Osteoblast (primary cell): Measurements from ENCODE around the gene DNMT1. TPM values are rescaled to one million over a fixed set of nuclear protein-coding genes. Genes with fewer than 3 reads are reported as not detected.

Experiments used
- DNase-seq: peaks from one replicate; pipeline ENCODE4 v3.0.0; 2011; ENCODE audit warnings: low spot score, mixed read lengths; ENCODE audit not compliant: insufficient read length; ENCODE audit errors: missing footprints
- H2AFZ ChIP-seq: 2 replicates; pipeline ENCODE4 v1.6.0; 2011; ENCODE audit warnings: mild to moderate bottlenecking, low read length
- H3K27ac ChIP-seq: 2 replicates; pipeline ENCODE4 v1.5.1; 2011; ENCODE audit warnings: mild to moderate bottlenecking, low read depth, low read length, moderate library complexity
- H3K27me3 ChIP-seq: 2 replicates; pipeline ENCODE4 v1.6.0; 2012; ENCODE audit warnings: mild to moderate bottlenecking, control low read depth, inconsistent platforms, low read length, moderate library complexity; ENCODE audit not compliant: insufficient read depth
- H3K36me3 ChIP-seq: 2 replicates; pipeline ENCODE4 v1.5.1; 2011; ENCODE audit warnings: mild to moderate bottlenecking, low read length, control low read depth, moderate library complexity; ENCODE audit not compliant: insufficient read depth
- H3K4me1 ChIP-seq: 2 replicates; pipeline ENCODE4 v1.5.1; 2011; ENCODE audit warnings: mild to moderate bottlenecking, low read length, control low read depth, moderate library complexity; ENCODE audit not compliant: insufficient read depth
- H3K4me2 ChIP-seq: 2 replicates; pipeline ENCODE4 v1.6.0; 2011; ENCODE audit warnings: mild to moderate bottlenecking, low read length; ENCODE audit not compliant: insufficient read depth
- H3K4me3 ChIP-seq: fragments of 200-600 bp; sonication (generic); 3 replicates; pipeline ENCODE4 v1.5.1; 2012; ENCODE audit warnings: mild to moderate bottlenecking, low read length, inconsistent platforms; ENCODE audit not compliant: insufficient read depth
- H3K79me2 ChIP-seq: 2 replicates; pipeline ENCODE4 v1.6.0; 2012; ENCODE audit warnings: mild to moderate bottlenecking, low read length, control low read depth, inconsistent platforms; ENCODE audit not compliant: insufficient read depth
- H3K9me3 ChIP-seq: 2 replicates; pipeline ENCODE4 v1.5.1; 2011; ENCODE audit warnings: low read depth, low read length, control low read depth
- H4K20me1 ChIP-seq: 2 replicates; pipeline ENCODE4 v1.6.0; 2012; ENCODE audit warnings: mild to moderate bottlenecking, low read length, control low read depth; ENCODE audit not compliant: insufficient read depth
- total RNA-seq: library from RNA; depleted of rRNA; stranded (reverse); fragments of >200 nt; gene quantifications from 2 replicates; pipeline ENCODE4 v1.2.3, GENCODE V29; 2012
- TF ChIP-seq, protein P1 (sequence below): IDR thresholded peaks from 2 replicates; pipeline ENCODE4 v1.5.1; 2011; ENCODE audit warnings: mild to moderate bottlenecking, low read depth, low read length, moderate library complexity; ENCODE audit errors: extremely low read depth

DNMT1 gene
- total RNA-seq, 1 donor: 33.7 TPM

- peaks cover 27% of the 10 kb centered on the region for H3K79me2 ChIP-seq
- peak; percentile 64 for DNase-seq
- H4K20me1 ChIP-seq: peaks cover 17% of the 10 kb centered on the region
- peaks cover 11% of the 10 kb centered on the region for H3K4me1 ChIP-seq
- H3K9me3 ChIP-seq: no peaks in the 10 kb centered on the region
- H3K27ac ChIP-seq: no peak overlapping the region
- no peak overlapping the region for H3K4me3 ChIP-seq
- TF ChIP-seq, protein P1, sequence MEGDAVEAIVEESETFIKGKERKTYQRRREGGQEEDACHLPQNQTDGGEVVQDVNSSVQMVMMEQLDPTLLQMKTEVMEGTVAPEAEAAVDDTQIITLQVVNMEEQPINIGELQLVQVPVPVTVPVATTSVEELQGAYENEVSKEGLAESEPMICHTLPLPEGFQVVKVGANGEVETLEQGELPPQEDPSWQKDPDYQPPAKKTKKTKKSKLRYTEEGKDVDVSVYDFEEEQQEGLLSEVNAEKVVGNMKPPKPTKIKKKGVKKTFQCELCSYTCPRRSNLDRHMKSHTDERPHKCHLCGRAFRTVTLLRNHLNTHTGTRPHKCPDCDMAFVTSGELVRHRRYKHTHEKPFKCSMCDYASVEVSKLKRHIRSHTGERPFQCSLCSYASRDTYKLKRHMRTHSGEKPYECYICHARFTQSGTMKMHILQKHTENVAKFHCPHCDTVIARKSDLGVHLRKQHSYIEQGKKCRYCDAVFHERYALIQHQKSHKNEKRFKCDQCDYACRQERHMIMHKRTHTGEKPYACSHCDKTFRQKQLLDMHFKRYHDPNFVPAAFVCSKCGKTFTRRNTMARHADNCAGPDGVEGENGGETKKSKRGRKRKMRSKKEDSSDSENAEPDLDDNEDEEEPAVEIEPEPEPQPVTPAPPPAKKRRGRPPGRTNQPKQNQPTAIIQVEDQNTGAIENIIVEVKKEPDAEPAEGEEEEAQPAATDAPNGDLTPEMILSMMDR: no peak
- H3K36me3 ChIP-seq: peaks cover 50% of the 10 kb centered on the region
- no peaks in the 10 kb centered on the region for H3K27me3 ChIP-seq
- H3K4me2 ChIP-seq: no peak overlapping the region
- no peak overlapping the region for H2AFZ ChIP-seq
Observed at GRCh38 chr19:10115392-10116084, 79.2 kb downstream of the DNMT1 start.

DNA sequence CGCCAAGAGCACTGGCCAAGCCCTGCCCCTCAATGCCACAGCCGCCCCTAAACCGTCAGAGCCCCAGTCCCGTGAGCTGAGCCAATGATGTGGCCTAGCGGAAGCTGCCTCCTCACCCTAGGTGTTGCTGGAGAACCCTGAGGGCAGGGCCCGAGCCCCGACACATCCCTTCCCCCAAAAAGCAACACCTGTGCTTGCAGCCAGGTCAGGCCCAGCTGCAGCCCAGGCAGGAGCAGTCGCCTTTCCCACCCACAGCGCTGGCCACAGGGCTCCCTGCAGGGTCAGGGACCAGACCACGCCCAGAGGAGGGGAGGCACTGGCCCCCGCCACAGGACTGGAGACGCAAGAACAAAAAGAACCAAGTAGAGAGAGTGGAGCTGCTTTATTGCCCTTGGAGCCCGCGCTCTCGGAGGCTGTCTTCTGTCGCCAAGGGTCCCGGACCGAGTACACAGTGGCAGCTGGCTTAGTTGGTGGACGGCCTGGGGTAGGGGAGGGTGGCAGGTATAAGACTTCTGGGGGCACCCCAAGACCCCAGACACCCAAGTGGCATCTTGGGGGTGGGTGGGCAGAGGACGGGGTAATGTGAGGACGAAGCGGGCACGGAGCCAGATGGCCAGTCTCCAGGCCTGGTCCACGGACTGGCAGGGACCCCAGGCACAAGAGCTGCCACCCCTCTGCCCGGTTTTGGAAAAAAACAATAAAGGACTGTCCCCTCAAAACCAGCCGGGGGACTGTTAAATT, 79.9 kb downstream of the DNMT1 start:
- TF ChIP-seq, protein P1: no peak
- Histone ChIP-seq H3K9me3 (no peaks in the 10 kb centered on the region), H3K27me3 (no peaks in the 10 kb centered on the region), H3K4me3 (no peak overlapping the region), H2AFZ (no peak overlapping the region), H3K27ac (no peak overlapping the region), H3K36me3 (peaks cover 57% of the 10 kb centered on the region), H3K79me2 (peaks cover 27% of the 10 kb centered on the region), H3K4me1 (peaks cover 9% of the 10 kb centered on the region), H3K4me2 (no peak overlapping the region), H4K20me1 (peaks cover 17% of the 10 kb centered on the region)
- DNase-seq: peak; percentile 49

GRCh38 chr19:10113964-10114650, 80.6 kb downstream of the DNMT1 start:
- Histone ChIP-seq H3K9me3 (no peaks in the 10 kb centered on the region), H3K4me2 (no peak overlapping the region), H3K4me1 (peaks cover 7% of the 10 kb centered on the region), H3K4me3 (no peak overlapping the region), H3K27ac (no peak overlapping the region), H3K27me3 (no peaks in the 10 kb centered on the region), H3K79me2 (peaks cover 27% of the 10 kb centered on the region), H3K36me3 (peaks cover 65% of the 10 kb centered on the region), H4K20me1 (peaks cover 16% of the 10 kb centered on the region), H2AFZ (no peak overlapping the region)
- TF ChIP-seq, protein P1: no peak
- DNase-seq: peak; percentile 73

- Histone ChIP-seq H3K4me3 (no peak overlapping the region), H2AFZ (no peak overlapping the region), H3K79me2 (peaks cover 22% of the 10 kb centered on the region), H3K4me2 (no peak overlapping the region), H3K27me3 (no peaks in the 10 kb centered on the region), H3K36me3 (peaks cover 69% of the 10 kb centered on the region), H3K4me1 (peaks cover 2% of the 10 kb centered on the region), H3K9me3 (no peaks in the 10 kb centered on the region), H4K20me1 (peaks cover 11% of the 10 kb centered on the region), H3K27ac (no peak overlapping the region)
- TF ChIP-seq, protein P1: no peak
- no peak for DNase-seq
Observed at GRCh38 chr19:10113592-10113963, 81.2 kb downstream of the DNMT1 start.
